HEK293T (cell line): ENCODE data around the gene OR2T10.
"Not testable (repeated sequence)": the region's sequence is repeated elsewhere in the genome, so short reads cannot be mapped to it uniquely, and the experiment has no call there.

Source experiments
- ARNT ChIP-seq: fragments of 450-650 bp; IDR thresholded peaks from 2 replicates; pipeline ENCODE4 v1.6.1; 2017; ENCODE audit warnings: mild to moderate bottlenecking
- ELF4 ChIP-seq: fragments of 450-650 bp; IDR thresholded peaks from 2 replicates; pipeline ENCODE4 v1.6.1; 2017; ENCODE audit warnings: antibody characterized with exemption
- FOXK2 ChIP-seq: fragments of 450-650 bp; IDR thresholded peaks from 2 replicates; pipeline ENCODE4 v1.6.1; 2016; ENCODE audit warnings: mild to moderate bottlenecking
- HDGF ChIP-seq: fragments of 450-650 bp; IDR thresholded peaks from 2 replicates; pipeline ENCODE4 v1.6.1; 2017; ENCODE audit warnings: antibody characterized with exemption, borderline replicate concordance
- SUZ12 ChIP-seq: fragments of 450-650 bp; IDR thresholded peaks from 2 replicates; pipeline ENCODE4 v1.6.1; 2016; ENCODE audit warnings: mild to moderate bottlenecking
- ZNF384 ChIP-seq: fragments of 450-650 bp; IDR thresholded peaks from 2 replicates; pipeline ENCODE4 v1.6.1; 2016

DNA sequence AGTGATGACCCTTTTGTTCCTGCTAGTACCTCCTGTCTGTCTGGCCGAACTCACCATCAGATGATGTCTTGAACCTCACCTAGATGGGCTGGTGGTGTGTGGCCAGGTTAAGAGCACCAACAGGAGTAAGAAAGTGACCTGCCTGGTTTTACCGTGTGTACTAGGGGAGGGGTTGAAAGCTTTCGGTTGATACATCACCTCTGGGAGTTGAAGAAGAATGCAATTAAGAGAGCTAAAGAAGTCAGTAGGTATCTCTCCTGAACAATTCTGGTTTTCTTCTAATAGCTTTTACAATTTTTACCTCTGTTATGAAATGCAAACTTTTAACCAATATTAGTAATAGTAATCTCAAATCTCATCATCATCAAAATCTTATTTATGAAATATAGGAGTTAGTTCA, 34.8 kb downstream of the OR2T10 start, which contains the start of gene OR2T29:
- TF ChIP-seq ELF4, ZNF384, ARNT, FOXK2, HDGF, SUZ12: not testable (repeated sequence)
